Dermis blood vessel endothelial cell (primary cell): ENCODE data around the gene UGT1A10. TPM values are rescaled to one million over a fixed set of nuclear protein-coding genes. Genes with fewer than 3 reads are reported as not detected.

Experiments used
- DNase-seq: peaks from one replicate; pipeline ENCODE4 v3.0.0; 2010
- total RNA-seq: library from RNA; depleted of rRNA; stranded (reverse); fragments of >200 nt; gene quantifications from 2 replicates; pipeline ENCODE4 v1.2.3, GENCODE V29; 2014

Gene UGT1A10
- total RNA-seq, 1 donor from 2014 or later: not detected

- DNase-seq: no peak
These were observed 141.8 kb downstream of the UGT1A10 start, which contains the start of gene MROH2A for GRCh38 chr2:233778030-233778429. MROH2A (plus strand) TSS chr2:233778330; CDS start chr2:233779359, 1,029 bp downstream.

- no peak for DNase-seq
These were observed 143.5 kb downstream of the UGT1A10 start for GRCh38 chr2:233779722-233780121.

GRCh38 chr2:233780771-233781170 lies 144.5 kb downstream of the UGT1A10 start:
- DNase-seq: no peak

GRCh38 chr2:233789554-233789953 lies 153.3 kb downstream of the UGT1A10 start:
- no peak for DNase-seq

- DNase-seq: no peak
These were observed 155.1 kb downstream of the UGT1A10 start for GRCh38 chr2:233791151-233791882.

GRCh38 chr2:233791883-233792329 lies 155.7 kb downstream of the UGT1A10 start:
- DNase-seq: no peak

- no peak for DNase-seq
These were observed 156.5 kb downstream of the UGT1A10 start for GRCh38 chr2:233792720-233793119.

GRCh38 chr2:233793465-233794127 lies 157.3 kb downstream of the UGT1A10 start:
- no peak for DNase-seq

GRCh38 chr2:233794128-233794658 lies 157.9 kb downstream of the UGT1A10 start:
- DNase-seq: no peak

- no peak for DNase-seq
These were observed 159.5 kb downstream of the UGT1A10 start for GRCh38 chr2:233795735-233796171.

- DNase-seq: no peak
These were observed 160.0 kb downstream of the UGT1A10 start for GRCh38 chr2:233796254-233796653.

- DNase-seq: no peak
These were observed 162.3 kb downstream of the UGT1A10 start for GRCh38 chr2:233798335-233799086.

- DNase-seq: no peak
These were observed 162.9 kb downstream of the UGT1A10 start for GRCh38 chr2:233799087-233799665.

GRCh38 chr2:233799716-233800115 lies 163.5 kb downstream of the UGT1A10 start:
- no peak for DNase-seq

- DNase-seq: no peak
These were observed 164.0 kb downstream of the UGT1A10 start for GRCh38 chr2:233800208-233800607.

- DNase-seq: peak; percentile 25
These were observed 165.3 kb downstream of the UGT1A10 start for GRCh38 chr2:233801357-233802131.

- DNase-seq: no peak
These were observed 166.0 kb downstream of the UGT1A10 start for GRCh38 chr2:233802132-233802815.

- DNase-seq: no peak
These were observed 167.2 kb downstream of the UGT1A10 start for GRCh38 chr2:233803292-233803911.

GRCh38 chr2:233803994-233804393 lies 167.7 kb downstream of the UGT1A10 start:
- no peak for DNase-seq

GRCh38 chr2:233807215-233807865 lies 171.1 kb downstream of the UGT1A10 start:
- no peak for DNase-seq
